Measurements from ENCODE around the gene DNAH11.

DNA sequence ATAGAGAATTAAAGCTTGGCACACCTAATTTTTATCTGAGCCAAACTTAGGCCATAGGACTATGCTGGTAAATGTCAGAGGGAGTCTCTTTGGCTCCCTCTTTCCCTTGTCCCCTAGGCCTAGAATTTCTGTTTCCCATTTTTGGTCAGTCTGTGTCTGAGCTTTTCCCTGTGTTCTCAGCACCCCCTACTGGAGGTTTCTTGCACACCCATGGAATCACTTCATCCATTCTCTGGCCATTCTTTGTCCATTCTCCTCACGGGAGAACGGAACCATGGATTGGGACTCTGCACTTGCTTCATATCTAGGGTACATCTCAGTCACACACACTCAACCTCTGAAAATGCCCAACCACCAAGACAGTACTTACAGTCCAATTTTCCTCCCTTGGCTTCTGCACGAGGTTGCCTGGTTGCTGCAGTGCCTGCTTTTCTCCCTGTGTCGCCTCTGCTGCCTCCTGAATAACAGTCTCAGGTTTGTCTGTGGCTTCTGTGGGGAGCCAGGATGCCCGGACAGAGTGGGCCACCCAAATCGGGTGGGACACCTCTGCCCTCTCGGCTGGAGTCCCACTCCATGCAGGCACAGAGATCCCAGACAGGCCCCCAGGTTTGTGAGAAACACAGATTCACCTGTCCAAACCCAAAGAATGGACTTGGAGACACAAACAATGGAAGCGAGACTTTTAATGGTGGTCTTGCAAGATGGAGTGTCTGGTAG lies 35.1 kb upstream of the DNAH11 start:
- TF ChIP-seq JUN (IDR thresholded peaks at IDR 0.05; ENCODE audit: low read depth, low read length) (no peak), POLR2AphosphoS5 (IDR thresholded peaks at IDR 0.05; ENCODE audit: low read depth, low read length) (no peak), POLR2A (IDR thresholded peaks at IDR 0.05; ENCODE audit: control extremely low read depth in 1 of 2, low read depth in 2 of 2, low read length in 2 of 2) (no peak), KDM1A (IDR thresholded peaks at IDR 0.05; ENCODE audit: borderline replicate concordance, low read length) (no peak), TAF1 (IDR thresholded peaks at IDR 0.05; ENCODE audit: low read depth, low read length) (no peak)
- TF ChIP-seq, protein P1, sequence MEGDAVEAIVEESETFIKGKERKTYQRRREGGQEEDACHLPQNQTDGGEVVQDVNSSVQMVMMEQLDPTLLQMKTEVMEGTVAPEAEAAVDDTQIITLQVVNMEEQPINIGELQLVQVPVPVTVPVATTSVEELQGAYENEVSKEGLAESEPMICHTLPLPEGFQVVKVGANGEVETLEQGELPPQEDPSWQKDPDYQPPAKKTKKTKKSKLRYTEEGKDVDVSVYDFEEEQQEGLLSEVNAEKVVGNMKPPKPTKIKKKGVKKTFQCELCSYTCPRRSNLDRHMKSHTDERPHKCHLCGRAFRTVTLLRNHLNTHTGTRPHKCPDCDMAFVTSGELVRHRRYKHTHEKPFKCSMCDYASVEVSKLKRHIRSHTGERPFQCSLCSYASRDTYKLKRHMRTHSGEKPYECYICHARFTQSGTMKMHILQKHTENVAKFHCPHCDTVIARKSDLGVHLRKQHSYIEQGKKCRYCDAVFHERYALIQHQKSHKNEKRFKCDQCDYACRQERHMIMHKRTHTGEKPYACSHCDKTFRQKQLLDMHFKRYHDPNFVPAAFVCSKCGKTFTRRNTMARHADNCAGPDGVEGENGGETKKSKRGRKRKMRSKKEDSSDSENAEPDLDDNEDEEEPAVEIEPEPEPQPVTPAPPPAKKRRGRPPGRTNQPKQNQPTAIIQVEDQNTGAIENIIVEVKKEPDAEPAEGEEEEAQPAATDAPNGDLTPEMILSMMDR (IDR thresholded peaks at IDR 0.05; ENCODE audit: control extremely low read depth in 1 of 3, insufficient read depth in 1 of 3, low read depth in 1 of 3, low read length in 3 of 3) = peak; percentile 38 to 84 (median 77)
